HepG2 (cell line): ENCODE results near the gene MLC1.

Source experiments
- CREM ChIP-seq, 2 experiments: sonication (generic) in 1 of 2; formaldehyde crosslinking in 1 of 2; IDR thresholded peaks; 2 replicates each; pipeline versions ENCODE4 v1.4.0 to v1.6.1; 2016 to 2020; ENCODE audit warnings: antibody characterized with exemption in 1 of 2, mild to moderate bottlenecking in 1 of 2, missing genetic modification reagents in 1 of 2
- MAFK ChIP-seq, 2 experiments: IDR thresholded peaks in 1 of 2; conservative IDR thresholded peaks in 1 of 2; 2 replicates each; pipeline ENCODE4 v1.6.1; 2011; ENCODE audit warnings: improper control_type of control experiment in 2 of 2, low read length in 2 of 2
- NR2F1 ChIP-seq, 2 experiments: fragments of 450-650 bp in 1 of 2; formaldehyde crosslinking in 1 of 2; IDR thresholded peaks; 2 replicates each; pipeline versions ENCODE4 v1.5.0 to v1.6.1; 2016 to 2020; ENCODE audit warnings: mild to moderate bottlenecking in 1 of 2, missing compliant biosample characterization in 1 of 2, missing genetic modification reagents in 1 of 2, moderate library complexity in 1 of 2
- TP53 ChIP-seq: sonication (generic); formaldehyde crosslinking; conservative IDR thresholded peaks from 2 replicates; pipeline ENCODE4 v1.4.0; 2020; ENCODE audit warnings: missing genetic modification reagents

GRCh38 chr22:50082961-50083461, 2.2 kb downstream of the MLC1 start:
- TF ChIP-seq TP53 (CRISPR knock-in tag) (no peak), CREM (IDR thresholded peaks at IDR 0.05) (no peak), CREM (CRISPR knock-in tag; IDR thresholded peaks at IDR 0.05) (no peak), NR2F1 (CRISPR knock-in tag; IDR thresholded peaks at IDR 0.05) (no peak), MAFK (conservative IDR thresholded peaks at IDR 0.05 in 1 of 2, IDR thresholded peaks at IDR 0.05 in 1 of 2; ENCODE audit: low read length in 2 of 2) (no peak)
